HEK293 (cell line): ENCODE measurements around the gene ABCB9.

Experiments used
- CTCF ChIA-PET: fragments of 350-600 bp; formaldehyde crosslinking; extraction: SDS; loops from one replicate; lab custom pipeline; 2021; ENCODE audit warnings: antibody characterized with exemption; lab: Yijun Ruan, JAX
- POLR2A ChIA-PET: fragments of 300-600 bp; formaldehyde crosslinking; extraction: SDS; loops from one replicate; lab custom pipeline; 2020; ENCODE audit warnings: antibody characterized with exemption, inconsistent platforms; lab: Yijun Ruan, JAX
- H3K27ac ChIP-seq: fragments of 200-500 bp; sonication (Bioruptor generic); 2 replicates; pipeline ENCODE4 v1.5.1; 2014; ENCODE audit warnings: low read depth, low read length, control low read depth, inconsistent platforms; ENCODE audit errors: extremely low read depth
- H3K36me3 ChIP-seq, 2 experiments: fragments of 200-500 bp in 1 of 2; sonication (Bioruptor generic) in 1 of 2; 1 replicate in 1 of 2; 2 replicates in 1 of 2; pipeline ENCODE4 v1.5.1; 2014 to 2017; ENCODE audit warnings: inconsistent platforms in 2 of 2, low read length in 2 of 2; ENCODE audit not compliant: control insufficient read depth in 2 of 2, insufficient read depth in 1 of 2
- H3K4me1 ChIP-seq: fragments of 200-500 bp; sonication (Bioruptor generic); 2 replicates; pipeline ENCODE4 v1.5.1; 2014; ENCODE audit warnings: mild to moderate bottlenecking, low read length, inconsistent platforms; ENCODE audit not compliant: control insufficient read depth, insufficient read depth
- H3K4me3 ChIP-seq: 2 replicates; pipeline ENCODE4 v1.5.1; 2011; ENCODE audit warnings: low read depth, mild to moderate bottlenecking, control low read depth, low read length, moderate library complexity
- H3K9me3 ChIP-seq: fragments of 200-500 bp; sonication (Bioruptor generic); 2 replicates; pipeline ENCODE4 v1.5.1; 2014; ENCODE audit warnings: low read depth, low read length, inconsistent platforms; ENCODE audit not compliant: control insufficient read depth, insufficient read depth
- ATF2 ChIP-seq: fragments of 450-650 bp; formaldehyde crosslinking; IDR thresholded peaks from 2 replicates; pipeline ENCODE4 v1.5.1; 2016; ENCODE audit warnings: missing biosample characterization, missing genetic modification characterization, low read depth
- EGR2 ChIP-seq: fragments of 450-650 bp; formaldehyde crosslinking; IDR thresholded peaks from 2 replicates; pipeline ENCODE4 v1.5.1; 2016; ENCODE audit warnings: low read depth, missing biosample characterization, missing genetic modification characterization
- GLIS1 ChIP-seq: fragments of 450-650 bp; formaldehyde crosslinking; IDR thresholded peaks from 2 replicates; pipeline ENCODE4 v1.5.1; 2016; ENCODE audit warnings: missing biosample characterization, missing genetic modification characterization
- INSM2 ChIP-seq: fragments of 450-650 bp; formaldehyde crosslinking; IDR thresholded peaks from 2 replicates; pipeline ENCODE4 v1.5.1; 2016; ENCODE audit warnings: missing biosample characterization, missing genetic modification characterization
- MZF1 ChIP-seq: fragments of 450-650 bp; formaldehyde crosslinking; IDR thresholded peaks from 2 replicates; pipeline ENCODE4 v1.5.1; 2017; ENCODE audit warnings: missing biosample characterization, missing genetic modification characterization, borderline replicate concordance
- OVOL3 ChIP-seq: fragments of 450-650 bp; formaldehyde crosslinking; IDR thresholded peaks from 2 replicates; pipeline ENCODE4 v1.5.1; 2016; ENCODE audit warnings: missing biosample characterization, missing genetic modification characterization
- SETDB1 ChIP-seq: IDR thresholded peaks from one replicate; pipeline ENCODE4 v1.6.1; 2017; ENCODE audit warnings: mild to moderate bottlenecking, low read length, moderate library complexity, mixed read lengths; ENCODE audit not compliant: insufficient read length
- SP2 ChIP-seq: fragments of 450-650 bp; formaldehyde crosslinking; IDR thresholded peaks from 2 replicates; pipeline ENCODE4 v1.5.1; 2016; ENCODE audit warnings: missing biosample characterization, missing genetic modification characterization
- SP3 ChIP-seq: fragments of 450-650 bp; formaldehyde crosslinking; IDR thresholded peaks from 2 replicates; pipeline ENCODE4 v1.5.1; 2016; ENCODE audit warnings: missing biosample characterization, missing genetic modification characterization
- ZBTB11 ChIP-seq: fragments of 450-650 bp; formaldehyde crosslinking; conservative IDR thresholded peaks from 2 replicates; pipeline ENCODE4 v1.5.1; 2016; ENCODE audit warnings: low read depth, missing biosample characterization, missing genetic modification characterization
- ZBTB20 ChIP-seq: fragments of 450-650 bp; formaldehyde crosslinking; IDR thresholded peaks from 2 replicates; pipeline ENCODE4 v1.5.1; 2016; ENCODE audit warnings: missing biosample characterization, missing genetic modification characterization
- ZBTB44 ChIP-seq: fragments of 450-650 bp; IDR thresholded peaks from 2 replicates; pipeline ENCODE4 v1.5.1; 2018; ENCODE audit warnings: missing biosample characterization, mild to moderate bottlenecking, missing genetic modification characterization
- ZFHX2 ChIP-seq: fragments of 450-650 bp; formaldehyde crosslinking; conservative IDR thresholded peaks from 2 replicates; pipeline ENCODE4 v1.5.1; 2016; ENCODE audit warnings: missing biosample characterization, missing genetic modification characterization
- ZFP37 ChIP-seq: fragments of 450-650 bp; formaldehyde crosslinking; IDR thresholded peaks from 2 replicates; pipeline ENCODE4 v1.5.1; 2016; ENCODE audit warnings: missing biosample characterization, missing genetic modification characterization
- ZIC2 ChIP-seq: fragments of 450-650 bp; formaldehyde crosslinking; IDR thresholded peaks from 2 replicates; pipeline ENCODE4 v1.5.1; 2016; ENCODE audit warnings: missing biosample characterization, missing genetic modification characterization
- ZNF146 ChIP-seq: fragments of 450-650 bp; formaldehyde crosslinking; IDR thresholded peaks from 2 replicates; pipeline ENCODE4 v1.5.1; 2016; ENCODE audit warnings: missing biosample characterization, missing genetic modification characterization
- ZNF24 ChIP-seq: fragments of 450-650 bp; formaldehyde crosslinking; IDR thresholded peaks from 2 replicates; pipeline ENCODE4 v1.5.1; 2016; ENCODE audit warnings: missing biosample characterization, missing genetic modification characterization
- ZNF302 ChIP-seq: fragments of 450-650 bp; formaldehyde crosslinking; IDR thresholded peaks from 2 replicates; pipeline ENCODE4 v1.5.1; 2016; ENCODE audit warnings: missing biosample characterization, missing genetic modification characterization, low read depth
- ZNF335 ChIP-seq: fragments of 450-650 bp; formaldehyde crosslinking; conservative IDR thresholded peaks from 2 replicates; pipeline ENCODE4 v1.5.1; 2016; ENCODE audit warnings: missing biosample characterization, missing genetic modification characterization
- ZNF555 ChIP-seq: fragments of 450-650 bp; formaldehyde crosslinking; conservative IDR thresholded peaks from 2 replicates; pipeline ENCODE4 v1.5.1; 2017; ENCODE audit warnings: missing biosample characterization, mild to moderate bottlenecking, missing genetic modification characterization, inconsistent platforms
- ZNF560 ChIP-seq: fragments of 450-650 bp; formaldehyde crosslinking; IDR thresholded peaks from 2 replicates; pipeline ENCODE4 v1.5.1; 2017; ENCODE audit warnings: missing biosample characterization, missing genetic modification characterization, borderline replicate concordance
- ZNF561 ChIP-seq: fragments of 450-650 bp; IDR thresholded peaks from 2 replicates; pipeline ENCODE4 v1.5.1; 2018; ENCODE audit warnings: missing biosample characterization, missing genetic modification characterization, borderline replicate concordance
- ZNF585B ChIP-seq: fragments of 450-650 bp; formaldehyde crosslinking; IDR thresholded peaks from 2 replicates; pipeline ENCODE4 v1.5.1; 2016; ENCODE audit warnings: missing biosample characterization, missing genetic modification characterization
- ZNF768 ChIP-seq: fragments of 450-650 bp; formaldehyde crosslinking; IDR thresholded peaks from 2 replicates; pipeline ENCODE4 v1.5.1; 2018; ENCODE audit warnings: missing biosample characterization, mild to moderate bottlenecking, missing genetic modification characterization
- ZNF785 ChIP-seq: fragments of 450-650 bp; formaldehyde crosslinking; IDR thresholded peaks from 2 replicates; pipeline ENCODE4 v1.5.1; 2016; ENCODE audit warnings: missing biosample characterization, missing genetic modification characterization
- ZXDB ChIP-seq: fragments of 450-650 bp; formaldehyde crosslinking; IDR thresholded peaks from 2 replicates; pipeline ENCODE4 v1.5.1; 2016; ENCODE audit warnings: missing biosample characterization, missing genetic modification characterization

Gene ABCB9

GRCh38 chr12:122966743-122967550 is 684 bp upstream of the ABCB9 start:
- no peaks in the 10 kb centered on the region for H3K9me3 ChIP-seq
- peaks cover 7% of the 10 kb centered on the region for H3K4me1 ChIP-seq
- H3K4me3 ChIP-seq = no peak overlapping the region
- H3K27ac ChIP-seq = no peak overlapping the region
- TF ChIP-seq ZNF555 (tag by site-specific recombination) (no peak), ZNF24 (0 out of 2 replicates have a peak, but pooled peaks have one; percentile 51), ZBTB20 (no peak), SP3 (tag by site-specific recombination) (0 out of 2 replicates have a peak, but pooled peaks have one; percentile 1), ZBTB11 (tag by site-specific recombination) (no peak), SP2 (0 out of 2 replicates have a peak, but pooled peaks have one; percentile 6), ZNF335 (tag by site-specific recombination) (no peak), ZNF785 (tag by site-specific recombination) (no peak), ZFHX2 (tag by site-specific recombination) (peak; percentile 55), EGR2 (tag by site-specific recombination) (peak; percentile 78), ZFP37 (no peak)
- CTCF ChIA-PET = interaction anchor here (0.6 to 1.2 kb wide), 2 partner anchors 14 to 106 kb away, joined by 3 to 5 read pairs; no protein-coding TSS in a partner anchor
- POLR2A ChIA-PET = interaction anchor here (0.5 to 2.6 kb wide), 12 partner anchors 9 to 686 kb away, joined by 3 to 36 read pairs (median 4); partner anchors contain the start of genes ARL6IP4, MPHOSPH9, MTRFR and OGFOD2
- H3K36me3 ChIP-seq = no peaks in the 10 kb centered on the region

GRCh38 chr12:122965321-122965751 is 927 bp downstream of the ABCB9 start:
- Histone ChIP-seq H3K4me1 (peaks cover 12% of the 10 kb centered on the region), H3K36me3 (peaks cover 0 to under 1% of the 10 kb centered on the region in 2 experiments; a peak in 2 of 3 replicates), H3K27ac (peak overlapping the region; percentile 48; the same call in 1 of the 2 replicates), H3K4me3 (no peak overlapping the region), H3K9me3 (no peaks in the 10 kb centered on the region)
- ChIA-PET CTCF (interaction anchor here (0.5 to 1.5 kb wide), 5 partner anchors 11 to 1332 kb away, joined by 3 to 6 read pairs (median 3); no protein-coding TSS in a partner anchor), POLR2A (interaction anchor here (0.7 to 2.6 kb wide), 6 partner anchors 10 to 515 kb away, joined by 3 to 36 read pairs (median 6); partner anchors contain the start of genes MPHOSPH9, MTRFR and OGFOD2)
- TF ChIP-seq ZNF561 (no peak), ZNF302 (tag by site-specific recombination) (no peak), MZF1 (tag by site-specific recombination) (0 out of 2 replicates have a peak, but pooled peaks have one; percentile 71), INSM2 (no peak), GLIS1 (peak; percentile 74), OVOL3 (tag by site-specific recombination) (no peak), ZIC2 (tag by site-specific recombination) (no peak), SP2 (peak; percentile 51), ZNF560 (tag by site-specific recombination) (no peak), ZXDB (tag by site-specific recombination) (no peak), ATF2 (no peak), SETDB1 (no peak), ZNF585B (no peak), ZNF24 (no peak), ZBTB44 (no peak), ZNF146 (no peak), EGR2 (tag by site-specific recombination) (peak; percentile 36; the same call in 1 of the 2 replicates), ZNF768 (tag by site-specific recombination) (no peak)
